Karpas-422 (cell line): ENCODE measurements around the gene SERPINE3. TPM values are rescaled to one million over a fixed set of nuclear protein-coding genes. Genes with fewer than 3 reads are reported as not detected.
A peak's percentile ranks its signal among the peaks of the same experiment; 100 is the strongest.

Experiments
- DNase-seq: peaks from one replicate; pipeline ENCODE4 v3.0.0-alpha.2; 2015
- H2AFZ ChIP-seq: fragments of 200-600 bp; sonication (generic); 2 replicates; pipeline ENCODE4 v1.6.1; 2014; ENCODE audit warnings: antibody characterized with exemption, low read length, mixed read lengths
- H3K27ac ChIP-seq: fragments of 200-600 bp; sonication (generic); 2 replicates; pipeline ENCODE4 v1.5.1; 2014; ENCODE audit warnings: mild to moderate bottlenecking, low read length, moderate library complexity
- H3K27me3 ChIP-seq: fragments of 200-600 bp; sonication (generic); 2 replicates; pipeline ENCODE4 v1.6.1; 2014; ENCODE audit warnings: low read length, mixed read lengths
- H3K36me3 ChIP-seq: fragments of 200-600 bp; sonication (generic); 2 replicates; pipeline ENCODE4 v1.6.1; 2014; ENCODE audit warnings: low read length, mixed read lengths; ENCODE audit not compliant: insufficient read depth
- H3K4me1 ChIP-seq: fragments of 200-600 bp; sonication (generic); 2 replicates; pipeline ENCODE4 v1.6.1; 2014; ENCODE audit warnings: mild to moderate bottlenecking, low read length, mixed read lengths
- H3K4me2 ChIP-seq: fragments of 200-600 bp; sonication (generic); 2 replicates; pipeline ENCODE4 v1.6.1; 2014; ENCODE audit warnings: low read length, low read depth, mild to moderate bottlenecking; ENCODE audit not compliant: poor library complexity, severe bottlenecking
- H3K4me3 ChIP-seq: fragments of 200-600 bp; sonication (generic); 2 replicates; pipeline ENCODE4 v1.5.1; 2014; ENCODE audit warnings: mild to moderate bottlenecking, antibody characterized with exemption, low read length, mixed read lengths
- H3K79me2 ChIP-seq: fragments of 200-600 bp; sonication (generic); 2 replicates; pipeline ENCODE4 v1.6.1; 2014; ENCODE audit warnings: mild to moderate bottlenecking, low read length, mixed read lengths
- H3K9ac ChIP-seq: fragments of 200-600 bp; sonication (generic); 2 replicates; pipeline ENCODE4 v1.6.0; 2014; ENCODE audit warnings: low read length
- H3K9me2 ChIP-seq: fragments of 200-600 bp; sonication (generic), shearing (Covaris generic); replicated peaks from 2 replicates; pipeline ENCODE4 v1.6.0; 2014; ENCODE audit warnings: mild to moderate bottlenecking, low read length, moderate library complexity; ENCODE audit not compliant: insufficient read depth
- H3K9me3 ChIP-seq: fragments of 300-700, 200-600 bp; sonication (generic); 2 replicates; pipeline ENCODE4 v1.6.1; 2014; ENCODE audit warnings: low read length, mixed read lengths
- H4K20me1 ChIP-seq: fragments of 200-600 bp; sonication (generic); 2 replicates; pipeline ENCODE4 v1.6.1; 2014; ENCODE audit warnings: mild to moderate bottlenecking, antibody characterized with exemption, low read length, low read depth; ENCODE audit not compliant: insufficient read depth
- total RNA-seq: library from RNA; depleted of rRNA; stranded (reverse); fragments of >200 nt; shearing (Covaris generic); gene quantifications from 2 replicates; pipeline ENCODE4 v1.2.3, GENCODE V29; 2014; ENCODE audit warnings: low replicate concordance

Gene SERPINE3
- total RNA-seq, 1 experiment from 2014 or later = not detected

GRCh38 chr13:51308781-51309180 is 30.7 kb upstream of the SERPINE3 start:
- no peak overlapping the region for H3K4me2 ChIP-seq
- 0 out of 2 replicates have a peak, but pooled peaks cover 3% of the 10 kb centered on the region for H3K36me3 ChIP-seq
- H3K9ac ChIP-seq = no peak overlapping the region
- no peaks in the 10 kb centered on the region for H4K20me1 ChIP-seq
- no peaks in the 10 kb centered on the region for H3K27me3 ChIP-seq
- no peaks in the 10 kb centered on the region for H3K9me2 ChIP-seq
- H3K9me3 ChIP-seq = no peaks in the 10 kb centered on the region
- H3K79me2 ChIP-seq = no peaks in the 10 kb centered on the region
- peaks cover 26% of the 10 kb centered on the region for H3K4me1 ChIP-seq
- H2AFZ ChIP-seq = no peak overlapping the region
- no peak overlapping the region for H3K27ac ChIP-seq
- DNase-seq = no peak
- no peak overlapping the region for H3K4me3 ChIP-seq

GRCh38 chr13:51311231-51311630 is 28.3 kb upstream of the SERPINE3 start:
- Histone ChIP-seq H3K79me2 (no peaks in the 10 kb centered on the region), H2AFZ (no peak overlapping the region), H3K4me3 (no peak overlapping the region), H3K36me3 (no peaks in the 10 kb centered on the region), H3K9ac (no peak overlapping the region), H3K4me2 (no peak overlapping the region), H4K20me1 (no peaks in the 10 kb centered on the region), H3K9me2 (no peaks in the 10 kb centered on the region), H3K9me3 (no peaks in the 10 kb centered on the region), H3K4me1 (peaks cover 45% of the 10 kb centered on the region), H3K27me3 (no peaks in the 10 kb centered on the region), H3K27ac (no peak overlapping the region)
- no peak for DNase-seq

DNA sequence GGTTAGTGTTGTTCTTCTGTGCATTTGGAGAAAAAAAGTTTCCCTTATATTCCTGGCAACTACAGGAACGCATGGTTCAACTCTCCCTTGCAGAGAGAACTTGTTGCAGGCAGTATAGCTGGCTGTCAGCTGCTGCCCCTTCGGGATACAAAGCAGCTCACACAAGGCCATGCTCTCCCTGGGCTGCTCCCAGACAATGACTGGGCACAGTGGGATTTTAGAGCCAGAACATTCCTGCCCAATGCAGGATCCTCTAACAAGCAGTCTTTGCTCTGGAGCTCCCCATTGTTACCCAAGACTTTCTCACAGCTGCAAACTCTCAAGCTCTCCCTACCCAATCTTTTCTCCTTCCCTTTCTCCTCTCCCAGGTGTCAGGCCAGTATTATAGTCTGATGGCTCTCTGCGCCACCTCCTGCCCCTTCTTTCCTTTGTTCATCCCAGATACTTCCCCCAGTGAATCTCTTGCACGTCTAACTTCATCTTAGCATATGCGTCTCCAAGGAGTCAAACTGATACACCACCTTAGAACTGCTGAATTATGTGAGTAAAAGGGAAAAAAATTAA is 27.5 kb upstream of the SERPINE3 start:
- peaks cover 51% of the 10 kb centered on the region for H3K4me1 ChIP-seq
- H3K36me3 ChIP-seq = no peaks in the 10 kb centered on the region
- H3K4me3 ChIP-seq = no peak overlapping the region
- H2AFZ ChIP-seq = no peak overlapping the region
- H4K20me1 ChIP-seq = no peaks in the 10 kb centered on the region
- no peak overlapping the region for H3K9ac ChIP-seq
- no peaks in the 10 kb centered on the region for H3K79me2 ChIP-seq
- no peaks in the 10 kb centered on the region for H3K9me3 ChIP-seq
- no peak overlapping the region for H3K4me2 ChIP-seq
- no peak overlapping the region for H3K27ac ChIP-seq
- H3K9me2 ChIP-seq = no peaks in the 10 kb centered on the region
- DNase-seq = no peak
- H3K27me3 ChIP-seq = no peaks in the 10 kb centered on the region

GRCh38 chr13:51313619-51314018 is 25.9 kb upstream of the SERPINE3 start:
- no peak overlapping the region for H3K27ac ChIP-seq
- no peaks in the 10 kb centered on the region for H3K9me3 ChIP-seq
- H3K4me3 ChIP-seq = no peak overlapping the region
- peaks cover 61% of the 10 kb centered on the region for H3K4me1 ChIP-seq
- DNase-seq = no peak
- no peak overlapping the region for H3K9ac ChIP-seq
- no peak overlapping the region for H3K4me2 ChIP-seq
- H3K9me2 ChIP-seq = no peaks in the 10 kb centered on the region
- H3K27me3 ChIP-seq = no peaks in the 10 kb centered on the region
- H4K20me1 ChIP-seq = no peaks in the 10 kb centered on the region
- H2AFZ ChIP-seq = no peak overlapping the region
- no peaks in the 10 kb centered on the region for H3K79me2 ChIP-seq
- H3K36me3 ChIP-seq = no peaks in the 10 kb centered on the region

DNA sequence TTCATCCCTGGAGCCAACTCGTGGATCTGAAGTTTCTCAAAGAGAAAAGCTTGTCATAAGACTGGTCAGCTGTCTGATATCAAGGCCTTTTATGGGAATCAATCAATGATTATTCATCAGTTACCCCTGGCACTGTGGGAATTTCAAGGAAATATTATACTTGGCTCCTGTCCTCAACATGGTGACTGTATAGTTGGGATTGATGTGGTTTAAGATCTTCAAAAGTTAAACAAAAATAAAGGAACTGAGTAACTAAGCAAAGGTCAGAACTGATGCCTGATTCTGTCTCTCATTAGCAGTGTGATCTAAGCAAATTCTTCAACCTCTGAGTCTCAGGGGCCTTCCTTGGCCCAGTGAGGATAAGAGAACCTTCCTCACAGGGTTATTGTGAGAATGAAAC is 22.2 kb upstream of the SERPINE3 start:
- H3K27me3 ChIP-seq = no peaks in the 10 kb centered on the region
- H3K79me2 ChIP-seq = no peaks in the 10 kb centered on the region
- peak overlapping the region; percentile 5; the same call in 1 of the 2 replicates for H3K9ac ChIP-seq
- no peaks in the 10 kb centered on the region for H3K9me2 ChIP-seq
- H2AFZ ChIP-seq = no peak overlapping the region
- no peaks in the 10 kb centered on the region; the same call in 1 of the 2 replicates for H3K36me3 ChIP-seq
- H3K9me3 ChIP-seq = no peaks in the 10 kb centered on the region
- peak; percentile 62 for DNase-seq
- peaks cover 60% of the 10 kb centered on the region for H3K4me1 ChIP-seq
- H3K4me3 ChIP-seq = no peak overlapping the region
- H3K4me2 ChIP-seq = peak overlapping the region; percentile 24
- H4K20me1 ChIP-seq = no peaks in the 10 kb centered on the region
- H3K27ac ChIP-seq = peak overlapping the region; percentile 74

DNA sequence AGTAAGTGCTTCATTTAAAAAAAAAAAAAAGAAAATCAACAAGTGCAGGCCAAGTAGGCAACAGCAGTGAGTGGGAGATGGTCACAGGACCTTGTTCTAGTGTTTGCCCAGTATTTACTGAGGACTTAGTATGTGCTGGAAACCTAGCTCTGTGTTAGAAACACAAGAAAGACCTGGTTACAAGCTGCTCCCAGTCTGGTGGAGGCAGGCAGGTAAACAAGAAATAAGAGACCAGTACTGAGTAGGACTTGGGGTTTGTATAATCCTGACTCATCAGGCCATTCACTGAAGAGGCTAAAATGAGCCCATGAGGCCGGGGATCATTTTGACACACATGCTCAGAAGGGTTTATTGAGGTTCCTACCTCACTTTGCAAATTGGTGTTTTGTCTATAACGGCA is 21.5 kb upstream of the SERPINE3 start:
- no peaks in the 10 kb centered on the region for H4K20me1 ChIP-seq
- no peak overlapping the region for H2AFZ ChIP-seq
- H3K4me3 ChIP-seq = no peak overlapping the region
- DNase-seq = no peak
- no peak overlapping the region for H3K9ac ChIP-seq
- H3K27ac ChIP-seq = peak overlapping the region; percentile 74
- no peaks in the 10 kb centered on the region for H3K9me3 ChIP-seq
- H3K4me1 ChIP-seq = peaks cover 68% of the 10 kb centered on the region
- no peaks in the 10 kb centered on the region for H3K79me2 ChIP-seq
- H3K9me2 ChIP-seq = no peaks in the 10 kb centered on the region
- no peaks in the 10 kb centered on the region; the same call in 1 of the 2 replicates for H3K36me3 ChIP-seq
- H3K27me3 ChIP-seq = no peaks in the 10 kb centered on the region
- peak overlapping the region; percentile 24 for H3K4me2 ChIP-seq

- no peak overlapping the region for H3K27ac ChIP-seq
- no peak overlapping the region for H2AFZ ChIP-seq
- H3K79me2 ChIP-seq = no peaks in the 10 kb centered on the region
- no peaks in the 10 kb centered on the region for H3K9me2 ChIP-seq
- no peaks in the 10 kb centered on the region; the same call in 1 of the 2 replicates for H3K36me3 ChIP-seq
- no peaks in the 10 kb centered on the region for H3K27me3 ChIP-seq
- no peak overlapping the region for H3K9ac ChIP-seq
- H3K9me3 ChIP-seq = no peaks in the 10 kb centered on the region
- H3K4me3 ChIP-seq = no peak overlapping the region
- H4K20me1 ChIP-seq = no peaks in the 10 kb centered on the region
- peaks cover 69% of the 10 kb centered on the region for H3K4me1 ChIP-seq
- DNase-seq = no peak
- no peak overlapping the region for H3K4me2 ChIP-seq
Measured at GRCh38 chr13:51318876-51319275, 20.6 kb upstream of the SERPINE3 start.

- H2AFZ ChIP-seq = no peak overlapping the region
- no peaks in the 10 kb centered on the region for H3K27me3 ChIP-seq
- no peak for DNase-seq
- no peaks in the 10 kb centered on the region for H3K9me2 ChIP-seq
- H3K4me1 ChIP-seq = peaks cover 75% of the 10 kb centered on the region
- no peaks in the 10 kb centered on the region for H3K9me3 ChIP-seq
- H3K9ac ChIP-seq = no peak overlapping the region
- H3K36me3 ChIP-seq = no peaks in the 10 kb centered on the region; the same call in 1 of the 2 replicates
- H4K20me1 ChIP-seq = no peaks in the 10 kb centered on the region
- H3K4me2 ChIP-seq = no peak overlapping the region
- no peak overlapping the region for H3K4me3 ChIP-seq
- H3K27ac ChIP-seq = peak overlapping the region; percentile 30; the same call in 1 of the 2 replicates
- no peaks in the 10 kb centered on the region for H3K79me2 ChIP-seq
Measured at GRCh38 chr13:51321836-51322235, 17.7 kb upstream of the SERPINE3 start.
